NAMALWA (cell line): ENCODE data around the gene CCDC186.
"Not testable (repeated sequence)": the region's sequence is repeated elsewhere in the genome, so short reads cannot be mapped to it uniquely, and the experiment has no call there.

Source experiments
- DNase-seq: peaks from one replicate; pipeline ENCODE4 v3.0.0-alpha.2; 2015; ENCODE audit warnings: low spot score

The CCDC186 gene

DNA sequence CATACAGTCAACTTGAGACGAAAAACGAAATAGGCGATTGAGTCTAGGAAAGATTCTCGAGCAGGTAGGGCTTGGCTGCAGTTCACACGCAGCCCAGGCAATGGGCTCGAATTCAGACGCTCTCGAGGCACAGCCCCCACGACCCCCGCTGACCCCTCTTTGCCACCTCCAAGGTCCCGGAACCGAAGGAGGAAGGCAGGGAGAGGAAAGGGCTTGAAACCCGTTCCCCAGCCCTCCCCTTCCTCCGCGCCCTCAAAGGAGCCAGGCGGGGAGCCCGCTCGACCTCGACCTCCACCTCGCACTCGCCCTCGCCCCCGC is 441 bp downstream of the CCDC186 start:
- DNase-seq: no peak

DNA sequence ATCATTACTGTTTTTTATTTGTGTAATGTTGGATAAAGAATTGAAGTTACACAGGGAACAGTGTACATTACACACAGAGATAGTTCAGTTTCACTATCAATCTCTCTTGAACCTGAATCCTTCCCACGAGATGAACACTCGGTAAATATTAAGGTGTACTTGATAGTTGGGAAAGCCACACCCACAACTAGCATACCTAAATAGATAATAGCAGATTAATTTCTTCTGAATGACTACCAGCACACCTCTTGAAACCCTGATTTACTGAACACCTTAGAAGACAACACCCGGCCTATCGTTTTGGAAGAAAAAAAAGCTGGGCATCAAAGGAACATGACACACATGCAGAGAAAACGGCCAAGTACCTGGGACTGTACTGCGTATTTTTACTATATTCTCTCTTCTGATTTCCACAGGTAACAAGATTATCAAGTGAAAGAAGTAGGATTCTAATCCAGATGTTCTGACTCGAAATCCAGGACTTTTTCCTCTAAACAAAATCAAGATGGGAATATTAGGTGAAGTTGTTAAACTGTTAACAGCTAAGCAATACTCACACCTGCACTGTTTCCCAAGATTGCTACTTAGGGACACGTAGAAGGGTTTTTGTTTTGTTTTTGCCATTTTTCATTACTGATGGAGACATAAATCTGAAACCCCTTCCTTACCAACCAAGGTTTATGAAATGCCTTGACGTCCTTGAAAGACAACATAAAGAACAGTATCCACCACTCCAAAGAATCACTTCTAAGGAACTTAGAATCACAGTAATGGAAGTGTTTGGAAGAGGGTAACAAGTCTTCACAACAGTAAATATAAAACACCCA is 1.0 kb downstream of the CCDC186 start:
- peak; percentile 24 for DNase-seq

DNA sequence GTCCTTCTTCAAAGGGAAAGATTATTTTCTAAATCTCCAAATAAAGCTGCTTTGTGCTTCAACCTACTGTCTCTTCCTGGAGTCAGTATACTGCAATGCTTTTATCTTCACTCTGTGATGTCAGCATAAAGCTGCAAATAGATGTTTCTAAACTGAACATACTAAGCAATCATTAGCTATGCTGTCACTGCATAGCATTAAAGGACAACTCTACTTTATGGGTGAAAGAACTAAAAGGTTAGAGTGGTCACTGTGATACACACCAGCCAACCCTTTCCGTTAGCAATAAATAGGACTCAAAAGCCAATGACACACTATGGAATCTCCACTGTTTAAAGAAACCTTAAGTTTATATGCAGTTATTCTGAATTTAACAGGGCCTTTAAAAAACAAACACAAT is 1.8 kb downstream of the CCDC186 start:
- DNase-seq: peak; percentile 15

- no peak for DNase-seq
Observed at GRCh38 chr10:114168450-114169009, 5.5 kb downstream of the CCDC186 start.

DNA sequence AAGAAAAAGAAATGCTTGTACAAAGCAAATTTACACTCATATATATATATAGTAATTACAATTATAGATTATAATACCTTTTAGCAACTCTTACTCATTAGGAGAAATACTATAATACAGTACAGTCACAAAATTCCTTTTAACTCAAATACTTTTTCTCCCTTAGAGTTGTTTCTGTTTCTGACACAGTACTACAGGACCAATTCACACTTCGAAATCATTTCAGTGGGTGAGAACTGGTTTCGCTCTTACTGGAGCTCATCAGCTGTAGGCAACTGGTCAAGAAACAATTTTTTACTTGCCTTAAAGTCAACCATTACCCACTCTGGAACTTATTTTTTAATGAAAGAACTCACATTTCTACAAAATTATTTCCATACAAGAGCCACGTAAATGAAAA is 6.0 kb downstream of the CCDC186 start:
- DNase-seq: no peak

- DNase-seq: no peak
Observed at GRCh38 chr10:114166494-114166893, 7.5 kb downstream of the CCDC186 start.

DNA sequence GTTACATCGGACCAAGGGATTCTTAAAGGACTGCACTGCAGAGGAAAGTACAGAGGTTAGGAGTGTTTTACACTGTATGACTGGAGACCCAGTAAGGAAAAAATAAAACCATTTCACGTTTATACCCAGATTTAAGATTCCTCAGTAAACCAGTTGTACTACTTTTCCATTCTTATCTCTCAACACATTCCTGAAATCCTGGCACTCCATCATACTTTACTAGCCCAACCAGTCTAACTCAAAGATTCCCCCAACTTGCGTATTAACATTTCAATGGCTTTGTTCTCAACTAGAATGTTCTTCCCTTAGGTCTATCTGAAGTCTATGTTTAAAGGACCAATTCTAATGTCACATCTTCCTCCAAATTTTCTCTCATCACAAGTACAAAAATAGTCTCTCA is 8.0 kb downstream of the CCDC186 start:
- DNase-seq: no peak

DNA sequence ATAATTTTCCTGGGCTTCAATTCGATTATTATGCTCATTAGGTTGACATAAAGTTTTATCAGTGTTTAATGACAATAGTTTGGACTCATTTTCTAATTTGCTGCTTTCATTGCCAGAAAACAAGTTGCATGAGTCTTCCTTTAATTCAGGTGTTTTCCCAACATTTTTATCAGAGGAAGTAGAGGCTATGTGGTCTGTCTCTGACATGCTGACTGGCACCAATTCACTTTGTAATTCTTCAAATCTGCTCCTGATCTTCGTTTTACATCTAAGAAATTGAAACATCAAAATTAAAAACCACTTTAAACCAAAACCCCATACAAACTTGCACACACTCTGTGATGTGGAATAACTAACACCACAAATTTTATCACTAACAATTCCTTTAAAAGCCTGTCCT is 10.9 kb downstream of the CCDC186 start:
- DNase-seq: no peak

GRCh38 chr10:114157912-114158311 is 16.1 kb downstream of the CCDC186 start:
- no peak for DNase-seq

- DNase-seq: no peak
Observed at GRCh38 chr10:114151892-114152291, 22.1 kb downstream of the CCDC186 start.

DNA sequence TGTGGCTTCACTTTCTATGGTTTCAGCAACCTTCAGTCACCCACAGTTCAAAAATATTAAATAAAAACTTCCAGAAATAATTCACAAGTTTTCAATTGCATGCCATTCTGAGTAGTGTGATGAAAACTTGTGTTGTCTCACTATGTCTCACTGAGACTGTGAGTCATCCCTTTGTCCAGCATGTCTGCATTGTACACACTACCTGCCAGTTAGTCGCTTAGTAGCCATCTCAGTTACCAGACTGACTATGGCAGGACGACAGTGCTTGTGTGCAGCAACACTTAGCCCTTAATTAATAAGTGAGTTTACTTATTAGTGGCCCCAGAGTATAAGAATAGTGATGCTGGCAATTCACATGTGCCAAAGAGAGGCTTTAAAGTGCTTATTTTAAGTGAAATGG is 22.5 kb downstream of the CCDC186 start:
- DNase-seq: no peak

GRCh38 chr10:114149476-114149875 is 24.5 kb downstream of the CCDC186 start:
- not testable (repeated sequence) for DNase-seq

DNA sequence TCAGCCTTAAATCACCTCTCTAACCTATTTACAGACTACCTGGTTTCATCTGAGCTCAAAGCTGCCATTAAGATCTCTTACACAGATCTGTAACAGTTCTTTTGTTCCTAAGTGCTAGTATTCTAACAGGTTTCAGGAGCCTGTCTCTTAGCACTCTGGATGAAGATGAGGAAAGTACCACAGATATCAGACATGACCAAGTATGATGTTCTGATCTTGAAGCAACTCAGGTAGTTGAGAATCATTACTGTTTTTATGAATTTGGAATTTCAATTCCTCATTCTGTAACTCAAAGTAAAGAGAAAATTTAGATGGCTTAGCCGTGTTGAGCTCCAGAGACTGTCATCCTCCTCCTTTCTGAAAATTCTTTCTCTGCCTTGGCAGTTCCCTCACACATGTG is 30.8 kb downstream of the CCDC186 start:
- no peak for DNase-seq

GRCh38 chr10:114142018-114142417 is 32.0 kb downstream of the CCDC186 start:
- no peak for DNase-seq

- DNase-seq: not testable (repeated sequence)
Observed at GRCh38 chr10:114140827-114141226, 33.2 kb downstream of the CCDC186 start.

DNA sequence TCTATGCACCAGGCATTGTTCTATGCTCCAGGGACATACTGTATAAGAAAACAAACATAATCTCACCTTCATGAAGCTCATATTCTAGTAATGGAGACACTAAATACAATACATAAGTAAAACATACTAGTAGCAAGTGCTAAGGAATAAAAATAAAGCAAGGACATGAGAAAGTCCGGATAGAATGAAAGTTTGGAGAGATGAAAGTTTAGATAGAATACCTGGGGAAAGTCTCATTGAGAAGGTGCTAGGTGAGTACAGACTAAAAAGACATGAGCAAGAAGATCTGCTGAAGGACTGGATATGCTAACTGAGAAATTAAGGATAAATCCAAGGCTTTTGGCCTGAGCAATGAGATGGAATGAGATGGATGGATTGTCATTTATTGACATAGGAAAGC is 34.0 kb downstream of the CCDC186 start:
- DNase-seq: no peak

DNA sequence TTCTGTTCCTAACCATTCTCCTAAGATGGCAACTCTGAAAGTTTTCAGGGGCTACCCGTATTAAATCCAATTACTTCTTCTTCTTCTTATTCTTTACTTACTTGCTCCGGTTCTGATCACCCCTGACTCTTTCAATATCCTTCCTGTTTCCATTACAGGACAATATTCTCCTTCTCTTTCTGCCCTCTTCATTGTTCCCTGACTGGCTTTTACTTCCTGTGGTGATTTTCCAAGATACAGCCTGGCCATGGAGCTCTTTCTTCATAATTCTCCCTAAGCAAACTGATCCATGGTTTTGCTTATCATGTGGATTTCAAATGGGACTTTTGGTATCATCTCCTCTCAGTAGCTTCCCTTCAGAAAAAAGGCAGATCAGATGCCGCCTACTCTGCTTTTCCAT is 35.4 kb downstream of the CCDC186 start:
- DNase-seq: no peak

DNA sequence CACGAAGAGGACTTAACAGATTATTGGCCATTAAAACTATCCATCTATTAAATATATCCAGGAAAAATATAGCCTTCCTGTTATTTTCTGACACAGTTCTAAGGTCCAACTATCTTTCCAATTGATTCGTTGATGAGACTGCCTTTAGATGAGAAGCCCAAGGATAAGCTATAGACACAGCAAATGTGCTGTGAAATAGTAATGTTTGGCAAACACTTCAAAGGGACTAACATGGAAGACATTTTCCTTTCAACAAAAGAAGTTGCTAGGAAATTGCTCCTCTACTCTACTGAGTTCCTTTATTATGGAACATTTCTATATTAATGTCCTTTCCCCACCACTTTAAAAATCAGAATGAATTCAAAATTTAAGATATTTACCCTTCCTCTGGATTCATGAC is 38.5 kb downstream of the CCDC186 start:
- no peak for DNase-seq

GRCh38 chr10:114131094-114131493 is 42.9 kb downstream of the CCDC186 start:
- DNase-seq: peak; percentile 63

DNA sequence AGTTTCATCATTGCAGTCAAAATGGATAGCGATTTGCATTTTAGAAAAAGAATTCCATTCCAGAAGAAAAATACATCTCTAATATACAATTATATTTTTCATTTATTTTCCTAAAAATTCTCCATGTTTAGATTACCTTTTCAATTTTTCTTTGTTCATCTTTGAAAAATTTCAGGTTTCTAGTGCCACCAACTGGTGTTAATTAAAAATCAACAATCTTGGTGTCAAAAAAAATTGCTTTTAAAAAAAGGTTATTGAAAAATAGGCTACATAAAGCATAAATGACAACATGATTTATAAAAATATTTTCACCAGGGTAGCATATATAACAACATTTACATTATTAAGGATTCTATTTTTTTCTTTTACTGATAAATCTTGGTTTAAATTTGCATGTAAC is 53.0 kb downstream of the CCDC186 start:
- no peak for DNase-seq

- DNase-seq: no peak
Observed at GRCh38 chr10:114118514-114118913, 55.5 kb downstream of the CCDC186 start.

- no peak for DNase-seq
Observed at GRCh38 chr10:114117728-114118127, 56.3 kb downstream of the CCDC186 start.

DNA sequence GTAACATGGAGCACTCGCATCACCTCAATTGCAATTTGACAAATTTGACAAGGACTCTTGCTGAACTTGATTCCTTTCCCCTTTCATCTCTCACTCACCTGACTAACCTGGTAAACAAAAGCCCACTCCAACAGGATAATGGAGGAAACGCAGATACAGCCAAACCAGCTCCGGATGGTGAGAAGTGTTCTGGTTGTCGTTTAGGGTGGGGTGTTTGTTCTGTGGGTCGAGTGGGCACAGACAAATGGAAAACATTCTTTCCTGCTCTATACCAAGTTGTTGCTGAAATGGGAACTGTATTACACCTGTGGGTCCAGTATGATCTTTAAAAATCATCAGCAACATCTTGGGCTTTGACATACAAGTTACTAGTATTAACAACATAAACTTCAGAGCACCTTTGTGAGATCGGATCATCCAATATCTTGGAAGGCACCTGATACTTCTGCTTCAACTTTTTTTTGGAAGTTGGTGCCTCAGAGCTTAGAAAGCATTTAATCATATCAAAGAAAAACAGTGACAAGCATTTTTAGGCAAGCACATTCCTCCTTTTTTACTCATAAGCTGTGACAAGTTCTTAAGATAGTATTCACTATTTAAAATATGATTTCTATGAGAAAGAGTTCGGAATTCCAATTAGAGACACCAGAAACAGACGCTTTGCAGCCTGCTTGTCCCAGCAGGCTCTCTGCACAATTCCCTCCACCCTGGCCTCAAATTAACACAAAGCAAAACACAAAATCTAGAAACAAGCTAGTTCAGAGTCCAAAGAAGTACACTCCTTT is 58.1 kb downstream of the CCDC186 start:
- DNase-seq: no peak
